HG03521 (cell line): Measurements from ENCODE around the gene CCL1.

Source experiments
- ATAC-seq: cut with Tn5 transposase; IDR thresholded peaks from one replicate; pipeline ENCODE4 v1.9.1; 2021; ENCODE audit warnings: mild to moderate bottlenecking, moderate library complexity; ENCODE audit not compliant: unreplicated experiment

CCL1 gene

GRCh38 chr17:34363183-34363661 is at the start of gene CCL1:
Gene CCL1, minus strand, starts transcription at chr17:34363233. Its CDS starts 72 bp downstream, at chr17:34363161.
- no peak for ATAC-seq

- ATAC-seq, result no peak
Observed at GRCh38 chr17:34412534-34412933, 49.5 kb upstream of the CCL1 start.

- ATAC-seq, result no peak
Observed at GRCh38 chr17:34411646-34412421, 48.8 kb upstream of the CCL1 start.

GRCh38 chr17:34409352-34409751 is 46.3 kb upstream of the CCL1 start:
- no peak for ATAC-seq

- no peak for ATAC-seq
Observed at GRCh38 chr17:34408439-34408838, 45.4 kb upstream of the CCL1 start.

GRCh38 chr17:34406226-34406625 is 43.2 kb upstream of the CCL1 start:
- ATAC-seq, result no peak

GRCh38 chr17:34403006-34403405 is 40.0 kb upstream of the CCL1 start:
- no peak for ATAC-seq

GRCh38 chr17:34401165-34401564 is 38.1 kb upstream of the CCL1 start:
- ATAC-seq, result no peak

GRCh38 chr17:34400301-34400931 is 37.4 kb upstream of the CCL1 start:
- ATAC-seq, result no peak

GRCh38 chr17:34399725-34400124 is 36.7 kb upstream of the CCL1 start:
- no peak for ATAC-seq

- no peak for ATAC-seq
Observed at GRCh38 chr17:34398990-34399389, 36.0 kb upstream of the CCL1 start.

GRCh38 chr17:34397265-34397664 is 34.2 kb upstream of the CCL1 start:
- ATAC-seq, result no peak

GRCh38 chr17:34393401-34393800 is 30.4 kb upstream of the CCL1 start:
- no peak for ATAC-seq

GRCh38 chr17:34391241-34391640 is 28.2 kb upstream of the CCL1 start:
- ATAC-seq, result no peak

- ATAC-seq, result no peak
Observed at GRCh38 chr17:34390649-34391048, 27.6 kb upstream of the CCL1 start.

- no peak for ATAC-seq
Observed at GRCh38 chr17:34389126-34389750, 26.2 kb upstream of the CCL1 start.

- ATAC-seq, result no peak
Observed at GRCh38 chr17:34387566-34387965, 24.5 kb upstream of the CCL1 start.

- ATAC-seq, result no peak
Observed at GRCh38 chr17:34386697-34387550, 23.9 kb upstream of the CCL1 start.

- ATAC-seq, result no peak
Observed at GRCh38 chr17:34386343-34386696, 23.3 kb upstream of the CCL1 start.

- no peak for ATAC-seq
Observed at GRCh38 chr17:34384822-34385605, 22.0 kb upstream of the CCL1 start.
